Inflammatory macrophage (primary cell): ENCODE results near the gene ZNF687.
A peak's percentile ranks its signal among the peaks of the same experiment; 100 is the strongest.

Experiments used
- DNase-seq, 2 donors: peaks; one replicate each; pipeline ENCODE4 v3.0.0-alpha.2; 2020 to 2022
- total RNA-seq, 18 experiments: gene quantifications; one replicate each; lab custom pipeline; 2026; ENCODE audit warnings: mixed read lengths in 6 of 18, inconsistent platforms in 2 of 18; lab: John Stamatoyannopoulos, UW

Gene ZNF687
- total RNA-seq = 11.1 to 36.0 (median 25.2) reads per million in 18 experiments

- DNase-seq = peak; percentile 100
Observed at GRCh38 chr1:151281969-151282882, at the start of gene ZNF687. Gene ZNF687, plus strand, starts transcription at chr1:151282299. Its CDS starts 3,993 bp downstream, at chr1:151286292.

GRCh38 chr1:151235235-151235634 lies 46.9 kb upstream of the ZNF687 start:
- no peak for DNase-seq

- peak; percentile 3 to 24 for DNase-seq
Observed at GRCh38 chr1:151237678-151238466, 44.2 kb upstream of the ZNF687 start.

- no peak for DNase-seq
Observed at GRCh38 chr1:151238467-151238739, 43.7 kb upstream of the ZNF687 start.

GRCh38 chr1:151242442-151242841 lies 39.7 kb upstream of the ZNF687 start:
- DNase-seq = no peak

GRCh38 chr1:151243683-151244216 lies 38.3 kb upstream of the ZNF687 start:
- no peak for DNase-seq

GRCh38 chr1:151246786-151247185 lies 35.3 kb upstream of the ZNF687 start:
- peak; percentile 41 to 61 for DNase-seq

GRCh38 chr1:151251656-151252470 lies 30.2 kb upstream of the ZNF687 start:
- DNase-seq = peak; percentile 79 to 82

- peak; percentile 99 for DNase-seq
Observed at GRCh38 chr1:151254217-151255213, 27.6 kb upstream of the ZNF687 start, which contains the start of gene PSMD4. Gene PSMD4, plus strand, starts transcription at chr1:151254734. Its CDS starts 49 bp downstream, at chr1:151254783.

- no peak for DNase-seq
Observed at GRCh38 chr1:151255381-151255780, 26.7 kb upstream of the ZNF687 start.

- DNase-seq = no peak
Observed at GRCh38 chr1:151259351-151259750, 22.7 kb upstream of the ZNF687 start.

GRCh38 chr1:151265446-151266236 lies 16.5 kb upstream of the ZNF687 start:
- DNase-seq = no peak

- no peak for DNase-seq
Observed at GRCh38 chr1:151266315-151266714, 15.8 kb upstream of the ZNF687 start.

- no peak for DNase-seq
Observed at GRCh38 chr1:151266821-151267220, 15.3 kb upstream of the ZNF687 start.

- no peak for DNase-seq
Observed at GRCh38 chr1:151267760-151268159, 14.3 kb upstream of the ZNF687 start.

- DNase-seq = no peak
Observed at GRCh38 chr1:151273924-151274466, 8.1 kb upstream of the ZNF687 start.

- peak; percentile 22 to 55 for DNase-seq
Observed at GRCh38 chr1:151275341-151275740, 6.8 kb upstream of the ZNF687 start.

GRCh38 chr1:151277249-151277648 lies 4.8 kb upstream of the ZNF687 start:
- DNase-seq = peak; percentile 78 to 92

GRCh38 chr1:151281225-151281968 lies 702 bp upstream of the ZNF687 start:
- peak; percentile 99 for DNase-seq
